Lung (tissue), 12 donors: ENCODE data around the gene NDFIP1. TPM values are rescaled to one million over a fixed set of nuclear protein-coding genes. Genes with fewer than 3 reads are reported as not detected.

Source experiments
- ATAC-seq: fragments of 200-7000 bp; cut with Tn5 transposase; one replicate; pipeline ENCODE4 v1.9.1; 2020; ENCODE audit warnings: moderate number of reproducible peaks; ENCODE audit not compliant: insufficient read depth, low FRiP score
- DNase-seq, 3 donors: peaks; one replicate each; pipeline ENCODE4 v3.0.0-alpha.2; 2013 to 2017
- H3K27ac ChIP-seq, 2 donors: one replicate each; pipeline ENCODE4 v1.5.1; 2013; ENCODE audit warnings: mild to moderate bottlenecking in 2 of 2, moderate library complexity in 2 of 2, control low read depth in 1 of 2, inconsistent platforms in 1 of 2, low read depth in 1 of 2, low read length in 1 of 2
- H3K27me3 ChIP-seq, 3 donors: one replicate each; pipeline ENCODE4 v1.5.1; 2013; ENCODE audit warnings: low read length in 2 of 3; ENCODE audit not compliant: control insufficient read depth in 3 of 3, insufficient read depth in 3 of 3
- H3K36me3 ChIP-seq, 4 donors: one replicate each; pipeline ENCODE4 v1.5.1; 2013; ENCODE audit warnings: low read length in 4 of 4, mild to moderate bottlenecking in 1 of 4, moderate library complexity in 1 of 4; ENCODE audit not compliant: control insufficient read depth in 4 of 4, insufficient read depth in 4 of 4
- H3K4me1 ChIP-seq, 5 donors: one replicate each; pipeline ENCODE4 v1.5.1; 2013; ENCODE audit warnings: low read length in 5 of 5, mild to moderate bottlenecking in 2 of 5, moderate library complexity in 1 of 5; ENCODE audit not compliant: control insufficient read depth in 5 of 5, insufficient read depth in 5 of 5
- H3K4me3 ChIP-seq: one replicate; pipeline ENCODE4 v1.5.1; 2013; ENCODE audit warnings: mild to moderate bottlenecking, control low read depth, moderate library complexity
- H3K9ac ChIP-seq, 2 donors: one replicate each; pipeline ENCODE4 v1.5.1; 2013; ENCODE audit warnings: low read length in 2 of 2, control low read depth in 1 of 2; ENCODE audit not compliant: insufficient read depth in 1 of 2
- H3K9me3 ChIP-seq, 4 donors: one replicate each; pipeline ENCODE4 v1.5.1; 2013; ENCODE audit warnings: low read length in 3 of 4, mild to moderate bottlenecking in 1 of 4, moderate library complexity in 1 of 4; ENCODE audit not compliant: control insufficient read depth in 4 of 4, insufficient read depth in 3 of 4
- CTCF ChIP-seq: IDR thresholded peaks from 2 replicates; pipeline ENCODE4 v1.5.1; 2012; ENCODE audit warnings: mild to moderate bottlenecking; ENCODE audit errors: control extremely low read depth, extremely low read depth
- WGBS, 2 donors: extraction: QIAGEN DNeasy Blood & Tissue Kit; methylation state at CpG; one replicate each; pipeline ENCODE4 v1.1.7; 2013; 5-methylcytosine and 5-hydroxymethylcytosine counted together
- polyA plus RNA-seq, 2 donors: library from polyadenylated mRNA; stranded (reverse); fragments of 200-250 nt; gene quantifications; one replicate each; pipeline ENCODE4 v1.2.1, GENCODE V29; 2013
- total RNA-seq, 2 donors: library from RNA; depleted of rRNA in 1 of 2; stranded (reverse); fragments of >200 nt in 1 of 2; gene quantifications; one replicate each; pipeline ENCODE4 v1.2.1, GENCODE V29; 2014 to 2021
- donor health status: control.
- donor health status: control.
- donor health status: Bipolar disorder and iron deficiency.
- donor health status: healthy.
- donor health status: DM: yes; HTN: yes; CAD: no.

NDFIP1 gene
- total and polyA plus RNA-seq, 4 donors, result 31.5 to 106 (median 68.4) TPM

GRCh38 chr5:142063878-142064331, 44.7 kb upstream of the NDFIP1 start:
- WGBS, 2 donors, result 20 to 26% methylated on average over 10 of the region's 10 CpGs
- ATAC-seq, result no peak
- no peaks in the 10 kb centered on the region for H3K36me3 ChIP-seq
- peak overlapping the region in 1 of 2 donors; percentile 40 for H3K9ac ChIP-seq
- no peaks in the 10 kb centered on the region for H3K27me3 ChIP-seq
- TF ChIP-seq CTCF, result no peak
- peak overlapping the region; percentile 10 for H3K4me3 ChIP-seq
- DNase-seq, result peak; percentile 87 to 88 (median 88)
- no peaks in the 10 kb centered on the region for H3K9me3 ChIP-seq
- peaks cover 0 to 12% (median 4%) of the 10 kb centered on the region in 5 donors for H3K4me1 ChIP-seq
- no peak overlapping the region for H3K27ac ChIP-seq

GRCh38 chr5:142065273-142065672, 43.3 kb upstream of the NDFIP1 start:
- DNase-seq, result peak; percentile 65 to 80 (median 77)
- peaks cover 0 to 12% (median 4%) of the 10 kb centered on the region in 5 donors for H3K4me1 ChIP-seq
- 42 to 55% methylated on average over 2 of the region's 2 CpGs for WGBS, 2 donors

GRCh38 chr5:142069606-142070399, 38.8 kb upstream of the NDFIP1 start:
- no peak for TF ChIP-seq CTCF
- Histone ChIP-seq H3K4me1 (no peaks in the 10 kb centered on the region), H3K9me3 (no peaks in the 10 kb centered on the region), H3K4me3 (no peak overlapping the region), H3K27ac (no peak overlapping the region), H3K9ac (no peak overlapping the region), H3K36me3 (no peaks in the 10 kb centered on the region), H3K27me3 (no peaks in the 10 kb centered on the region)
- 85% methylated on average over 6 of the region's 6 CpGs for WGBS, 2 donors
- ATAC-seq (no peak), DNase-seq (no peak)

More at GRCh38 chr5:142065273-142065672, 43.3 kb upstream of the NDFIP1 start:
- H3K9ac ChIP-seq, result no peak overlapping the region
- no peaks in the 10 kb centered on the region for H3K9me3 ChIP-seq
- TF ChIP-seq CTCF, result no peak
- H3K4me3 ChIP-seq, result no peak overlapping the region
- H3K27me3 ChIP-seq, result no peaks in the 10 kb centered on the region
- no peak for ATAC-seq
- H3K27ac ChIP-seq, result no peak overlapping the region
- H3K36me3 ChIP-seq, result no peaks in the 10 kb centered on the region
